ENCODE results near the gene FHL5.

GRCh38 chr6:96611342-96611991 lies 48.5 kb downstream of the FHL5 start:
- TF ChIP-seq EP300 (conservative IDR thresholded peaks at IDR 0.05; ENCODE audit: poor library complexity, severe bottlenecking) (no peak), CTCF (IDR thresholded peaks at IDR 0.05; ENCODE audit: poor library complexity, severe bottlenecking) (no peak), POLR2AphosphoS5 (IDR thresholded peaks at IDR 0.05) (no peak), EZH2 (IDR thresholded peaks at IDR 0.05; ENCODE audit: borderline replicate concordance, insufficient read depth, low read length, poor library complexity, severe bottlenecking) (no peak)

Measured in neural cell (in vitro differentiated cells).